K562 (cell line): ENCODE measurements around the gene NRCAM. TPM values are rescaled to one million over a fixed set of nuclear protein-coding genes. Genes with fewer than 3 reads are reported as not detected.

Experiments used
- BRD9 ChIP-seq: fragments of 450-650 bp; IDR thresholded peaks from 2 replicates; pipeline ENCODE4 v1.6.1; 2018; ENCODE audit warnings: low read depth; ENCODE audit not compliant: partially characterized antibody
- CREM ChIP-seq: IDR thresholded peaks from 2 replicates; pipeline ENCODE4 v1.6.1; 2014; ENCODE audit warnings: antibody characterized with exemption, low read depth
- EGR1 ChIP-seq: fragments of 450-650 bp; conservative IDR thresholded peaks from 2 replicates; pipeline ENCODE4 v1.6.1; 2017; ENCODE audit warnings: mild to moderate bottlenecking
- KAT2B ChIP-seq: IDR thresholded peaks from one replicate; pipeline ENCODE4 v1.6.1; 2012; ENCODE audit warnings: low read depth, mild to moderate bottlenecking, control low read depth, inconsistent platforms, low read length, moderate library complexity
- MEIS2 ChIP-seq: fragments of 450-650 bp; IDR thresholded peaks from 2 replicates; pipeline ENCODE4 v1.6.1; 2014; ENCODE audit warnings: mild to moderate bottlenecking; ENCODE audit not compliant: partially characterized antibody
- NR4A1 ChIP-seq, 2 experiments: fragments of 250-450 bp in 1 of 2; fragments of 450-650 bp in 1 of 2; sonication (Bioruptor Pico) in 1 of 2; IDR thresholded peaks; 2 replicates each; pipeline versions ENCODE4 v1.4.0 to v1.6.1; 2016 to 2020; ENCODE audit warnings: mild to moderate bottlenecking in 2 of 2, missing compliant biosample characterization in 1 of 2, missing genetic modification characterization in 1 of 2, moderate library complexity in 1 of 2
- PCBP2 ChIP-seq: fragments of 200-400 bp; formaldehyde crosslinking; IDR thresholded peaks from 2 replicates; pipeline ENCODE4 v1.6.1; 2018; ENCODE audit warnings: low read length, low read depth, mild to moderate bottlenecking, moderate library complexity; ENCODE audit not compliant: poor library complexity, severe bottlenecking
- PPARD ChIP-seq: fragments of 250-450 bp; sonication (Bioruptor Pico); IDR thresholded peaks from 2 replicates; pipeline ENCODE4 v1.8.0; 2022; ENCODE audit warnings: inconsistent platforms, mild to moderate bottlenecking, moderate library complexity
- TEAD1 ChIP-seq, 2 experiments: fragments of 450-650 bp in 1 of 2; sonication (generic) in 1 of 2; formaldehyde crosslinking; IDR thresholded peaks; 2 replicates each; pipeline versions ENCODE4 v1.4.0 to v1.8.0; 2020 to 2022; ENCODE audit warnings: mild to moderate bottlenecking in 2 of 2, missing genetic modification reagents in 1 of 2
- TRIM28 ChIP-seq: fragments of 450-650 bp; IDR thresholded peaks from 2 replicates; pipeline ENCODE4 v1.6.1; 2017
- ZNF644 ChIP-seq: fragments of 200-800 bp; sonication (Bioruptor generic); IDR thresholded peaks from 2 replicates; pipeline ENCODE4 v1.6.1; 2016; ENCODE audit warnings: low read depth, missing genetic modification characterization, missing compliant biosample characterization
- ZNF717 ChIP-seq: fragments of 250-450 bp; sonication (Bioruptor Pico); IDR thresholded peaks from 2 replicates; pipeline ENCODE4 v1.5.0; 2021
- polyA plus RNA-seq, 8 experiments: library from polyadenylated mRNA; depleted of rRNA in 4 of 8; stranded (reverse) in 5 of 8; unstranded in 3 of 8; fragments of >200 nt; fragmentation: Nextera tagmentation in 2 of 8; fragmentation: Illumina TruSeq in 1 of 8; extraction: Ambion mirVana in 2 of 8; extraction: Trizol in 1 of 8; gene quantifications; 2 replicates each; pipeline versions ENCODE4 v1.2.1 to v1.2.3, GENCODE V29; 2011 to 2014; ENCODE audit warnings: inconsistent platforms in 1 of 8, missing spikeins in 1 of 8
- total RNA-seq, 7 experiments: library from RNA; depleted of rRNA in 6 of 7; stranded (reverse); fragments of >200 nt in 6 of 7; fragmentation: Illumina TruSeq in 2 of 7; extraction: Trizol in 2 of 7; gene quantifications; 2 replicates each; pipeline versions ENCODE4 v1.2.1 to v1.2.3, GENCODE V29; 2011 to 2021; ENCODE audit warnings: low replicate concordance in 1 of 7
- TF ChIP-seq, protein P1 (sequence below): fragments of 150-350 bp; conservative IDR thresholded peaks from 2 replicates; pipeline ENCODE4 v1.6.1; 2014; ENCODE audit warnings: low read length
- TF ChIP-seq, protein P2 (sequence below): fragments of 450-650 bp; formaldehyde crosslinking; conservative IDR thresholded peaks from 2 replicates; pipeline ENCODE4 v1.4.0; 2022; ENCODE audit warnings: mild to moderate bottlenecking, missing genetic modification characterization
- TF ChIP-seq, protein P3 (sequence below): fragments of 250-450 bp; sonication (Bioruptor Pico); IDR thresholded peaks from 2 replicates; pipeline ENCODE4 v1.5.1; 2021; ENCODE audit warnings: mild to moderate bottlenecking
- TF ChIP-seq, protein P4 (sequence below): sonication (generic); formaldehyde crosslinking; IDR thresholded peaks from 2 replicates; pipeline ENCODE4 v1.8.0; 2022; ENCODE audit warnings: missing genetic modification reagents, mild to moderate bottlenecking, borderline replicate concordance
- TF ChIP-seq, protein P5 (sequence below): fragments of 250-450 bp; sonication (Bioruptor Pico); IDR thresholded peaks from 2 replicates; pipeline ENCODE4 v1.5.0; 2021; ENCODE audit warnings: mild to moderate bottlenecking, moderate library complexity

The NRCAM gene
- total and polyA plus RNA-seq, 9 of the 15 experiments (the other 6 are each of a cell fraction or from before 2014, with no cell fraction given): 0.03 to 0.54 (median 0.12) TPM; not detected in 1

DNA sequence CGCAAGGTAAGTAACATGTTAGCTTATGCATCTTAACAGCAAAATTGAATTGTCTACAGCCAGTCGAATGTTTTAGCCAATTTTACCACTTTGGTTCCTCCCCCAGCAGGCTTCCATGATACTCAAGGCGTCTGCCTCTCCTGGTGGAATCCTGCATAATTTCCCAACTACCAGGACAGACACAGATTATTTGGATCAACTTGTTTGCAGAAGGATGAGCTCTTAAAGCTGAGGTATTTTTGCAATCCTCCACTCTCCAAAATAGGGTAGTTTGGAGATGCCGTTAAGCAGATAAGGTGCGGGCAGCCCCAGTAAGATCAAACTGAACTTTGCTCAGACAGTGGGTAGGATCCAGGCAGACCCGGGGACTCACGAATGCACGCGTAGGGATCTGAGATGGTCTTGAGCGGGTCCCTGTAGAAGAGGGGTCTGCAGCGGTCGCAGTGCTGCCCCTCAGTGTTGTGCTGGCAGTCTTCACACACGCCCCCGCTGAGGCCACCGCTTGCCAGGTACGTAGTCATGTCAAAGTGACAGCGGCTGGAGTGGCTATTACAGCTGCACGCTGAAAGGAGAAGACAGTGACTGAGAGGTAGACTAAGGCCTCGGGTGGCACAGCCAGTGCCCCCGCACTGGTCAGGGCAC, 353.4 kb downstream of the NRCAM start (continued):
- TF ChIP-seq, protein P1, sequence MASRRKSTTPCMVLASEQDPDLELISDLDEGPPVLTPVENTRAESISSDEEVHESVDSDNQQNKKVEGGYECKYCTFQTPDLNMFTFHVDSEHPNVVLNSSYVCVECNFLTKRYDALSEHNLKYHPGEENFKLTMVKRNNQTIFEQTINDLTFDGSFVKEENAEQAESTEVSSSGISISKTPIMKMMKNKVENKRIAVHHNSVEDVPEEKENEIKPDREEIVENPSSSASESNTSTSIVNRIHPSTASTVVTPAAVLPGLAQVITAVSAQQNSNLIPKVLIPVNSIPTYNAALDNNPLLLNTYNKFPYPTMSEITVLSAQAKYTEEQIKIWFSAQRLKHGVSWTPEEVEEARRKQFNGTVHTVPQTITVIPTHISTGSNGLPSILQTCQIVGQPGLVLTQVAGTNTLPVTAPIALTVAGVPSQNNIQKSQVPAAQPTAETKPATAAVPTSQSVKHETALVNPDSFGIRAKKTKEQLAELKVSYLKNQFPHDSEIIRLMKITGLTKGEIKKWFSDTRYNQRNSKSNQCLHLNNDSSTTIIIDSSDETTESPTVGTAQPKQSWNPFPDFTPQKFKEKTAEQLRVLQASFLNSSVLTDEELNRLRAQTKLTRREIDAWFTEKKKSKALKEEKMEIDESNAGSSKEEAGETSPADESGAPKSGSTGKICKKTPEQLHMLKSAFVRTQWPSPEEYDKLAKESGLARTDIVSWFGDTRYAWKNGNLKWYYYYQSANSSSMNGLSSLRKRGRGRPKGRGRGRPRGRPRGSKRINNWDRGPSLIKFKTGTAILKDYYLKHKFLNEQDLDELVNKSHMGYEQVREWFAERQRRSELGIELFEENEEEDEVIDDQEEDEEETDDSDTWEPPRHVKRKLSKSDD: no peak
- 0 out of 2 replicates have a peak, but pooled peaks have one; percentile 5 for TF ChIP-seq CREM
- peak; percentile 68; the same call in 1 of the 2 replicates for TF ChIP-seq NR4A1 (CRISPR knock-in tag; IDR thresholded peaks at IDR 0.05)
- TF ChIP-seq NR4A1 (tag; IDR thresholded peaks at IDR 0.05): 0 out of 2 replicates have a peak, but pooled peaks have one; percentile 44
- TF ChIP-seq EGR1: peak; percentile 60
- TF ChIP-seq, protein P2, sequence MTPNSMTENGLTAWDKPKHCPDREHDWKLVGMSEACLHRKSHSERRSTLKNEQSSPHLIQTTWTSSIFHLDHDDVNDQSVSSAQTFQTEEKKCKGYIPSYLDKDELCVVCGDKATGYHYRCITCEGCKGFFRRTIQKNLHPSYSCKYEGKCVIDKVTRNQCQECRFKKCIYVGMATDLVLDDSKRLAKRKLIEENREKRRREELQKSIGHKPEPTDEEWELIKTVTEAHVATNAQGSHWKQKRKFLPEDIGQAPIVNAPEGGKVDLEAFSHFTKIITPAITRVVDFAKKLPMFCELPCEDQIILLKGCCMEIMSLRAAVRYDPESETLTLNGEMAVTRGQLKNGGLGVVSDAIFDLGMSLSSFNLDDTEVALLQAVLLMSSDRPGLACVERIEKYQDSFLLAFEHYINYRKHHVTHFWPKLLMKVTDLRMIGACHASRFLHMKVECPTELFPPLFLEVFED (CRISPR knock-in tag): no peak
- TF ChIP-seq BRD9: no peak
- TF ChIP-seq, protein P3, sequence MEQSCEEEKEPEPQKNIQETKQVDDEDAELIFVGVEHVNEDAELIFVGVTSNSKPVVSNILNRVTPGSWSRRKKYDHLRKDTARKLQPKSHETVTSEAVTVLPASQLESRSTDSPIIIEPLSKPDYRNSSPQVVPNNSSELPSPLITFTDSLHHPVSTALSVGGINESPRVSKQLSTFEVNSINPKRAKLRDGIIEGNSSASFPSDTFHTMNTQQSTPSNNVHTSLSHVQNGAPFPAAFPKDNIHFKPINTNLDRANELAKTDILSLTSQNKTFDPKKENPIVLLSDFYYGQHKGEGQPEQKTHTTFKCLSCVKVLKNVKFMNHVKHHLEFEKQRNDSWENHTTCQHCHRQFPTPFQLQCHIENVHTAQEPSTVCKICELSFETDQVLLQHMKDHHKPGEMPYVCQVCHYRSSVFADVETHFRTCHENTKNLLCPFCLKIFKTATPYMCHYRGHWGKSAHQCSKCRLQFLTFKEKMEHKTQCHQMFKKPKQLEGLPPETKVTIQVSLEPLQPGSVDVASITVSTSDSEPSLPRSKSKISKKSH (CRISPR knock-in tag): no peak
- TF ChIP-seq, protein P4, sequence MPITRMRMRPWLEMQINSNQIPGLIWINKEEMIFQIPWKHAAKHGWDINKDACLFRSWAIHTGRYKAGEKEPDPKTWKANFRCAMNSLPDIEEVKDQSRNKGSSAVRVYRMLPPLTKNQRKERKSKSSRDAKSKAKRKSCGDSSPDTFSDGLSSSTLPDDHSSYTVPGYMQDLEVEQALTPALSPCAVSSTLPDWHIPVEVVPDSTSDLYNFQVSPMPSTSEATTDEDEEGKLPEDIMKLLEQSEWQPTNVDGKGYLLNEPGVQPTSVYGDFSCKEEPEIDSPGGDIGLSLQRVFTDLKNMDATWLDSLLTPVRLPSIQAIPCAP (CRISPR knock-in tag): no peak
- TF ChIP-seq PPARD (CRISPR knock-in tag): no peak
- TF ChIP-seq TEAD1 (CRISPR knock-in tag; IDR thresholded peaks at IDR 0.05): 0 out of 4 replicates have a peak, but pooled peaks of 1 of the 2 experiments have one; percentile 33
- TF ChIP-seq ZNF717 (CRISPR knock-in tag): no peak
- TF ChIP-seq ZNF644 (tag): no peak
- TF ChIP-seq MEIS2: peak; percentile 30
- no peak for TF ChIP-seq PCBP2
- TF ChIP-seq KAT2B: no peak
- TF ChIP-seq, protein P5, sequence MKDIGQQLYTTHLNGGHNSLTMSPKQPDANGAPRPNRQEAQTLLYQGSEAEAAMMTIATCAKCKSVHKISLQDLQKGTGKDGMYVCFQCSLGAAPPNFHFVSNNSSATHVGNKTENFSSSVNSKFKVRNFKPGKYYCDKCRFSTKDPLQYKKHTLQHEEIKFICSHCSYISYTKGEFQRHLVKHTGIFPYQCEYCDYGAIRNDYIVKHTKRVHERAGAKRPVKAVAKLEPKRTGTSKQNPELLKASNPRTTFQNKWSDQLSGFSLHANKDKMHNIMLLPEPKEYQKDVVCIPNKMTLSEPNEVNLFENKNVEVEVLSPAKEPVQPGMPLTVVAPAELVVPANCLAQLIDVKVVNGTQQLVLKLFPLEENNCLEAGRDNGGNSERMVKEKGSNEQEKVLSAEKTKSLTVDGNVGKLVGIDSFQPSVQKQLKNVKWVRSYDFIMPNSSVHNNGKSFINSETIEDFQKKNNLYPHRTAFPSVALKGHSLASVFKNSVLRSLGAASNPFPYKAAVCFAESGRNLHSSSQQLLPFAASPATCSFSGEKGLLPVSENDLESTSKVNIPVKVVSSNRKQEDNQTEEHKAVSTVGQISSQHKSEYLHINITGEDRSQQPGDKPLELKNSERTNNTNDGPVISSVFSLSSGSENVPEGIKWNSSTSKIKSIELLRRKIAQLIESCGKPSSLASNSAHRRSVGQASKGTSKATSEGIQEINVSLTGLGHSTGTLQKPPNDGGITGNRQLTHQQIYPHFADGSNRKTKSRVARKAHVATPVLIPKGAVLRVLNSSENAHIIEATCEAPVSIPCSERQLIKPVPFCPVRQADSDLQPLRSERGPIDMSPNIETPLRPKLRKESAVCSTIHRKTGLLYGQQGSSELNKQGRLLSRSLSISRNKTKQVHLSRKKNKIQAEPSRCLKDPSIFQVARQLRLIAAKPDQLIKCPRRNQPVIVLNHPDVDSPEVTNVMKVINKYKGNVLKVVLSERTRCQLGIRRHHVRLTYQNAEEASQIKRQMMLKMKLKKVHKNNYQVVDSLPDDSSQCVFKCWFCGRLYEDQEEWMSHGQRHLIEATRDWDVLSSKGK (CRISPR knock-in tag): no peak
- TF ChIP-seq TRIM28: no peak
